Astrocyte of the cerebellum (primary cell): ENCODE data around the gene TIMM10.

Source experiments
- DNase-seq: peaks from one replicate; pipeline ENCODE4 v3.0.0-alpha.2; 2011; ENCODE audit warnings: low read depth
- H3K4me3 ChIP-seq: 2 replicates; pipeline ENCODE4 v1.5.1; 2011; ENCODE audit warnings: mild to moderate bottlenecking, low read depth, low read length, moderate library complexity
- in situ Hi-C: cut with HindIII; loops from 2 replicates; pipeline ENCODE4 v1.10.0; 2017; ENCODE audit warnings: low sequenced_read_pairs
- TF ChIP-seq, protein P1 (sequence below): IDR thresholded peaks from 2 replicates; pipeline ENCODE4 v1.5.1; 2012; ENCODE audit warnings: low read length, low read depth, moderate library complexity, mild to moderate bottlenecking; ENCODE audit errors: missing control alignments

The TIMM10 gene

GRCh38 chr11:57487920-57488659 is 42.5 kb downstream of the TIMM10 start:
- TF ChIP-seq, protein P1, sequence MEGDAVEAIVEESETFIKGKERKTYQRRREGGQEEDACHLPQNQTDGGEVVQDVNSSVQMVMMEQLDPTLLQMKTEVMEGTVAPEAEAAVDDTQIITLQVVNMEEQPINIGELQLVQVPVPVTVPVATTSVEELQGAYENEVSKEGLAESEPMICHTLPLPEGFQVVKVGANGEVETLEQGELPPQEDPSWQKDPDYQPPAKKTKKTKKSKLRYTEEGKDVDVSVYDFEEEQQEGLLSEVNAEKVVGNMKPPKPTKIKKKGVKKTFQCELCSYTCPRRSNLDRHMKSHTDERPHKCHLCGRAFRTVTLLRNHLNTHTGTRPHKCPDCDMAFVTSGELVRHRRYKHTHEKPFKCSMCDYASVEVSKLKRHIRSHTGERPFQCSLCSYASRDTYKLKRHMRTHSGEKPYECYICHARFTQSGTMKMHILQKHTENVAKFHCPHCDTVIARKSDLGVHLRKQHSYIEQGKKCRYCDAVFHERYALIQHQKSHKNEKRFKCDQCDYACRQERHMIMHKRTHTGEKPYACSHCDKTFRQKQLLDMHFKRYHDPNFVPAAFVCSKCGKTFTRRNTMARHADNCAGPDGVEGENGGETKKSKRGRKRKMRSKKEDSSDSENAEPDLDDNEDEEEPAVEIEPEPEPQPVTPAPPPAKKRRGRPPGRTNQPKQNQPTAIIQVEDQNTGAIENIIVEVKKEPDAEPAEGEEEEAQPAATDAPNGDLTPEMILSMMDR: no peak
- in situ Hi-C loops: no loop called here
- H3K4me3 ChIP-seq: no peak overlapping the region
- DNase-seq: no peak

- no peak for DNase-seq
- no peak overlapping the region for H3K4me3 ChIP-seq
- in situ Hi-C loops: no loop called here
- TF ChIP-seq, protein P1: no peak
Observed at GRCh38 chr11:57487021-57487778, 43.4 kb downstream of the TIMM10 start.

GRCh38 chr11:57485217-57485990 is 45.1 kb downstream of the TIMM10 start:
- no peak for DNase-seq
- no peak overlapping the region for H3K4me3 ChIP-seq
- TF ChIP-seq, protein P1: no peak
- in situ Hi-C loops: no loop called here

DNA sequence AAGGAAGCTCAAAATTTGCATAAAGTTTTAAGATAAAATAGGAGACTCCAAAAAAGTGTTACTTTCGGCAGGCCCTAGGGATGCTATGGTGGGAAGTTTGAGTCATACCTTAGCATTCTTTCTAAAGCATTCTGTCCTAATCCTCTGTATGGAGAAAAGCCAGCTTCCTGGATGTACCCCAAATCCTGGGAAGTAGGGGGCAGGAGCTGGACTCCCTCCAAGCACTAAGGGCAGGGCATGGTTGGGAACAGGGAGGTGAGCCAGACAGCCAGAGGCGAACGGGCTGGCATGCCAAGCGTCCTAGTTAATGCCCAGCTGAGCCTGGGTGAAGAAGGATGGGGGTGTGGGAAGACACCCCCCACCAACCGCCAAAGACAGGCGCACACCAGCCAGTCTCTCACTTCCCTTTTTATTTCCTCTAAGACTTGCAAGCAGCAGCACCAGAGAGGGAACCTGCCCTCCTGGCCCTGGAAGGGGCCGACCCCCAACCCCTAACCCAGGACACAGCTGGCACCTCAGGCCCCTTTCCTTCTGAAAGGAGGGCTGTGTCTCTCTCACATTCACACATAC is 46.3 kb downstream of the TIMM10 start:
- in situ Hi-C loops: no loop called here
- no peak overlapping the region for H3K4me3 ChIP-seq
- TF ChIP-seq, protein P1: no peak
- DNase-seq: no peak

- in situ Hi-C loops: no loop called here
- DNase-seq: no peak
- H3K4me3 ChIP-seq: no peak overlapping the region
- TF ChIP-seq, protein P1: no peak
Observed at GRCh38 chr11:57483562-57483918, 47.0 kb downstream of the TIMM10 start.
